OCI-LY3 (cell line): Measurements from ENCODE around the gene PDE3A.
"Not testable (repeated sequence)": the region's sequence is repeated elsewhere in the genome, so short reads cannot be mapped to it uniquely, and the experiment has no call there.

Experiments
- EZH2phosphoT487 ChIP-seq: fragments of 200-600 bp; shearing (Covaris generic); IDR thresholded peaks from 2 replicates; pipeline ENCODE4 v1.6.1; 2018; ENCODE audit warnings: antibody characterized with exemption, mixed run types, low read depth
- TF ChIP-seq, protein P1 (sequence below): fragments of 200-600, 300-600 bp; sonication (generic); IDR thresholded peaks from 2 replicates; pipeline ENCODE4 v1.5.1; 2014; ENCODE audit warnings: antibody characterized with exemption, low read length, low read depth

DNA sequence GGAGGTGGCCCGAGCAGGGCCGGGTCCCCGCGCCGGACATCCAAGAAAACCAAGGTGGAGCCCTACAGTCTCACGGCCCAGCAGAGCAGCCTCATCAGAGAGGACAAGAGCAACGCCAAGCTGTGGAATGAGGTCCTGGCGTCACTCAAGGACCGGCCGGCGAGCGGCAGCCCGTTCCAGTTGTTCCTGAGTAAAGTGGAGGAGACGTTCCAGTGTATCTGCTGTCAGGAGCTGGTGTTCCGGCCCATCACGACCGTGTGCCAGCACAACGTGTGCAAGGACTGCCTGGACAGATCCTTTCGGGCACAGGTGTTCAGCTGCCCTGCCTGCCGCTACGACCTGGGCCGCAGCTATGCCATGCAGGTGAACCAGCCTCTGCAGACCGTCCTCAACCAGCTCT lies 184.2 kb downstream of the PDE3A start:
- TF ChIP-seq, protein P1, sequence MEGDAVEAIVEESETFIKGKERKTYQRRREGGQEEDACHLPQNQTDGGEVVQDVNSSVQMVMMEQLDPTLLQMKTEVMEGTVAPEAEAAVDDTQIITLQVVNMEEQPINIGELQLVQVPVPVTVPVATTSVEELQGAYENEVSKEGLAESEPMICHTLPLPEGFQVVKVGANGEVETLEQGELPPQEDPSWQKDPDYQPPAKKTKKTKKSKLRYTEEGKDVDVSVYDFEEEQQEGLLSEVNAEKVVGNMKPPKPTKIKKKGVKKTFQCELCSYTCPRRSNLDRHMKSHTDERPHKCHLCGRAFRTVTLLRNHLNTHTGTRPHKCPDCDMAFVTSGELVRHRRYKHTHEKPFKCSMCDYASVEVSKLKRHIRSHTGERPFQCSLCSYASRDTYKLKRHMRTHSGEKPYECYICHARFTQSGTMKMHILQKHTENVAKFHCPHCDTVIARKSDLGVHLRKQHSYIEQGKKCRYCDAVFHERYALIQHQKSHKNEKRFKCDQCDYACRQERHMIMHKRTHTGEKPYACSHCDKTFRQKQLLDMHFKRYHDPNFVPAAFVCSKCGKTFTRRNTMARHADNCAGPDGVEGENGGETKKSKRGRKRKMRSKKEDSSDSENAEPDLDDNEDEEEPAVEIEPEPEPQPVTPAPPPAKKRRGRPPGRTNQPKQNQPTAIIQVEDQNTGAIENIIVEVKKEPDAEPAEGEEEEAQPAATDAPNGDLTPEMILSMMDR, result not testable (repeated sequence)
- TF ChIP-seq EZH2phosphoT487, result not testable (repeated sequence)
